NCI-H2196 treated with DMSO at 0.1 percent for 48 hours (cell line): ENCODE data around the gene EEIG2.
A peak's percentile ranks its signal among the peaks of the same experiment; 100 is the strongest.
"Not testable (repeated sequence)": the region's sequence is repeated elsewhere in the genome, so short reads cannot be mapped to it uniquely, and the experiment has no call there.

ENCODE experiments used
- DNase-seq: peaks from one replicate; lab custom pipeline; 2025; ENCODE audit not compliant: unreplicated experiment; lab: John Stamatoyannopoulos, UW

EEIG2 gene

DNA sequence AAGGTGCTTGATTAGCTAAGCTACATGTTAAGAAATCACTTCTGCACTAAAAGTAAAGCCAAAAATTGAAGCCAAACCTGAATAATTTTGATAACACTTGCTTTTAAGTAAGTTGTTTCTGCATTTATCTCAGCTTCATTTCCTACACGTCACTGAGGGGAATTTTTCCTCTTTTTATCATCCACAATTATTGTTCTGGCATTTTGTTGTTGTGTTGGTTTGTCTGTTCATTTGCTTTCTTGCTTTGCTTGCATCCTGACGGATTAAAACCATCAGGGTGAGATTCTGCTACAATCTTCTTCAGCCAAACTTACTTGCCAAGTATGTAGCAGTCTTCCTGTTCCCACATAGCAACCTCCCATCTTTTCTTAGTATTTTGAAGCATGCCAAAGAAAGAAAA, 18.0 kb upstream of the EEIG2 start:
- DNase-seq: no peak

DNA sequence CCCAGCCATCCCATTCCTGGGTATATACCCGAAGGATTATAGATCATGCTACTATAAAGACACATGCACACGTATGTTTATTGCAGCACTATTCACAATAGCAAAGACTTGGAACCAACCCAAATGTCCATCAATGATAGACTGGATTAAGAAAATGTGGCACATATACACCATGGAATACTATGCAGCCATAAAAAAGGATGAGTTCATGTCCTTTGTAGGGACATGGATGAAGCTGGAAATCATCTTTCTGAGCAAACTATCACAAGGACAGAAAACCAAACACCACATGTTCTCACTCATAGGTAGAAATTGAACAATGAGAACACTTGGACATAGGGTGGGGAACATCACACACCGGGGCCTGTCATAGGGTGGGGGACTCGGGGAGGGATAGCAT, 12.4 kb upstream of the EEIG2 start:
- not testable (repeated sequence) for DNase-seq

DNA sequence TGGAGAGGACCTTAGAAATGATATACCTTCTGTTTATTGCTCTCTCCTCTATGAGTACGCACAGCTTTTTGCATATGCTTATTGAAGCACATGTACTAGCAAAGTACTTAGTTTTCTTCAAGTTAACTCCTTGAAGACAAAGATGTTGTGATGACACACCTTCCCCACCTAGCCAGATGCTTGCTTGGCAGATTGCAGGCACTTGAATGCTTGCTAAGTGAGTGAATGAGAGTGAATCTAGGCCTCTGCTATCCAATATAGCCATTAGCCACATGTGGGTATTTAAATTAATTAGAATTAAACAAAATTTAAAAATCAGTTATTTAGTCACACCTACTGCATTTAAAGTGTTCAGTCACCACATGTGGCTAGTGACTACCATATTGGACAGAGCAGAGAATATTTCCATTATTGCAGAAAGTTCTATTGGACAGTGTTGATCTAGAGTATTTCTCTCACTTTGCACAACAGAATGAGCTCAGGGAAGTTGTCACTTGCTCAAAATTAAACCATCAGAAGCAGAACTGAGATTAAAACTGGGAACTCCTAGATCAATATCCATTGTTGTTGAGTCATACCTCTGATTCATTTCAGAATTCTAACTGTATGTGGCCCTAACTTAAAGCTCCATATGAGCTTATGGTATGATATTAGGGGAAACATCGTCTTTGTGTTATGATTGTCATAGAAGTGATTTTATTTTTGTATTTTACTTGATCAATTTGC, 8.6 kb upstream of the EEIG2 start:
- no peak for DNase-seq

DNA sequence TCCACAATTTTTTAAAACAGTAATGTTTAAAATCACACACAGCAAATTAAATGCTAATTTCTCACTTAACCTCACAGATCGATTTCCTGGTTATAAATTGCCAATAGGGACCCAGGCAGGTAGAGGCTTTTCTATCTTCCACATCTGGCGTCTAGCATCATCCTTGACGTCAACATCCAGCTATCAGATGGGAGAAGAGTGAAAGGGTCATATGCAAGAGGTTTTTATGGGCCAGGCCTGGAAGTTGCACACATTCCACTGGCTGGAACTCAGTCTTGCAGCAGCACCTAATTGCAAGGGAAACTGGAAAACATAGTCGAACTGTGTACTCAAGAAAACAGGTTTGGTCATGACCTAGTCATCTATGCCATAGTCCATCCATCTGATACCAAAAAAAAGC, 6.0 kb upstream of the EEIG2 start:
- DNase-seq: no peak

DNA sequence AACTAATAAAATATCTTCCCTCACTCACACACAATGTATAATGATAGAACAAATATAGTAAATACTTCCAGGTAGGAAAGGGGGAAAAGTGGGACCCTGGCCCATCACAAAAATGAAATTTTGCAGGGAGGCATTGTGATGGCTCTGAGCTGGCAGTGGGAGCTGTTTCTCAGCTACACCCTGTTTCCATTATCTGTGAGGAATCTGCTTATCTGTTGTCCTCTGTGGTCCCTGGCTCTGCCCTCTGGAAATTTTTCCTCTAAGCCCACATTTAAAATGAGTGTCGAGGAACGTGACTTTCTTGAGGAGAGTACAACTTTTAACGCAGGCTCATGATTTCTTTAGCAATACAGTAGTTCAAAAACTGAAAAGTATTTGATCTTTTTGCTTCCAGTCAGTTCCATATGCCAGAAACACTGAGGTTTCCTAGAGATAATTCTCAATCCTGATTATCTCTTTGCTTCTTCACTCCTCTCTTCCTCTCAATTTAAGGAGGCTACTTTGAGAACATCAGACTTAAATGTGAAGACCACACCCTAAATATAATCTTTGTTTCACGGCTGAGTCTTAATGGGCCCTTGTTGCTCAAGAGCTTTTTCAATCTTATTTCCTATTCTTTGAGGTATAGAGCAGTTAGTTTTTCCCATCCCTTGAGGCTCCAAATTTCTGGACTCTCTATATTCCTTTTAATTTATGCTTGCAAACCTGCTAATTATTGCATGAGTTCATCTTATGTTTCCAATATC, 5.0 kb upstream of the EEIG2 start:
- no peak for DNase-seq

DNA sequence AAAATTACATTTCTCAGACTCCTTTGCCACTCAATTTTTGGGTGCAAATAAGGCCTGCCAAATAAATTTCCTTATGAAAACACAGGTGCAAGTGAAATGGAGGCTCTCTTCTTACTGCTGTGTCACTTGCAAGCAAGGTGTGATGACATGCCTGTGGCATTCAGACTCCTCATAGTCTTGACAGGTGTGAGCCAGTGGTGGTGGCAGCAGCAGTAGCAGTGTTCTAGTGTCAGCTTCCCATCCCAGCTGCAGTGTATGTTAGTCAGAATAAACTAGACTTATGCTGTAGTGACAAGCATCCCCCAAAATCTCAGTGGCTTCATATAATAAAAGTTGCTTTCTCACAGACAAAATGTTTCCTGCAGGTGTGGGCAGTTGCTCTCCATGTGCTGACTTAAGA, 3.8 kb upstream of the EEIG2 start:
- no peak for DNase-seq

DNA sequence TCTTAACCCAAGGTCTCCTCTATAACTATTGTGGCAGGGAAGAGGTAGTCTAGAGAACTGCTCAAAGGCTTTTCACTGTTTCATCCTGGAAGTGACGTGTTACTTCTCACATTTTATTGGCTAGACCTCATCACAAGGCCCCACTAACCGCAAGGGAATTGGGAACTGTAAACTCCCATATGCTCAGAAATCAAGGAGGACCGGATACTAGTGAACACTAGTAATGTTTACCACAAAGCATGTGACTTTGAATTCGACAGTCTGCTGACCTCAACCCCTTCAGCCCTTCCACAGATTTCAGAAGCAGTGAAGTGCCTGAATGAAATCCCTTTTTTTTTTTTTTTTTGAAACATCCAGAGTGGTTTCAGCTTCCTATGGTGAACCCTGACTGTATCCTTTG, 3.4 kb upstream of the EEIG2 start:
- no peak for DNase-seq

DNA sequence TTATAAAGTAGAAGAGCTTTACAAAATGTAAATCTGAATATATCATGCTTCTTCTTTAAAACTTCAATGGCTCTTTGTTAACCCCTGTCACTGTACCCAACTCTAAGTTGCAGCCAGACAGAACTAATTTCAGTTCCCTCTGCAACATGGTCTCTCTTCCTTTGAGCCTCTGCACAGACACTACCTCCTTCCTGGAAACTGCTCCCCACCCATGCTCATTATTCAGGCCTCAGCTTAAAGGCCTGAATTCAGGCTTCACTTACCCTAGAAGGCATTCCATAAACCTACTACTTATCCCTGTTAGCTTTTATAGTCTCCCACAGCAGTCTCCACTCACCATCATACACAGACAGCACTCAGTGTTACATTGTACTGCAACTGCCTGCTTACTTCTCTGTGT, 2.6 kb upstream of the EEIG2 start:
- DNase-seq: no peak

DNA sequence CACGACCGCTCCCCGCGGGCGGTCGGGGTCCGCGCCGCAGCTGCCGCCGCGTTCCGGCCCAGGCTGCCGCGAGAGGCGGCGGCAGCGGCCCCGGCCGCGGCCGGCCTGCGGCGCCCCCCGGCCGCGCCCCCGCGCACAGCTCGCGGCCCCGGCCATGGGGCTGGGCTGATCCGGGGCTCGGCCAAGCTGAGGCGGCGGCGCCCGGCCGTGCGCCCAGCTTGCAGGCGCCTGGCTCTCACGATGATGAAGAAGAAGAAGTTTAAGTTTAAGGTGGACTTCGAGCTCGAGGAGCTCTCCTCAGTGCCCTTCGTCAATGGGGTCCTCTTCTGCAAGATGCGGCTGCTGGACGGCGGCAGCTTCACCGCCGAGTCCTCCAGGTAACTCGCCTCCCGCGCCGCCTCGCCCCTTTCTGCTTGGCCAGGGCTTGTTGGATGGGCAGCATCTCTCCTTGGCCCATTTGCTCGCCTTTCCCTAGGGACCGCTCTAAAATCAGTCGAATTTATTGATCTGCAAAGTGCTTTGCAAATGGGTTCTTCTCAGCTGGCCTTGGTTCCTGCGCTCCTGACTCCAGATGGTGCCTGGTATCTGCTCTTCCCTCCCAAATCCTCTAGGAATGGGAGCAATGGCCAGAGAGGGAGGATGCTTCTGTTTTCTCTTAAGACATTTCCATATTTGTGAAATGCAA, 431 bp downstream of the EEIG2 start:
- no peak for DNase-seq

DNA sequence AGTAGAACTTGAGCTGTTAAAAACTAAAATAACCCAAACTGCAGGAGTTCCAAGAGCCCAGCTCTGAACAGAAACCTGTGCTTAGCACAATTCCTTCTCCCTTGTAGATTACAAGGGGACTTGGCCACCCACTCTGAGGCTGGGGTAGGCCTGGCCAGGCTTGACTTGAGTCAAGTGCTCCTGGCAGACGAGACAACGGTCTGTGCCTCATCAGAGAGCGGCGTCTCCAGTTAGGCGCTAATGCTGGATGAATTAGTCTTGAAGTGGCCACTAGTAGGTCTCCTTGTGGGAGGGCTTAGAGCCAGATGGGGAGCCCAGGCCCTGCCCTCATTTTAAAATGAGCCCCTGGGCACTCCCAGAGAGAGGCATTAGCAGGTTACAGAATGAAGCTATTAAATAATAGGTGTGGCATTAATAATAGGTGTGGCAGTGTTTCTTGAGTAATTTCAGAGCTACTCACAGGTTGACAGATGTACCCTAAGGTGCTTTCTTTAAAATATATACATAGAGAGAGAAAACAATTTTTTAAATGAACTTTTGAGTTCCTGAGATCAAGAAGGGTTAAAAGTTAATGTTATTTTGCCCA, 1.1 kb downstream of the EEIG2 start:
- DNase-seq: peak; percentile 21

DNA sequence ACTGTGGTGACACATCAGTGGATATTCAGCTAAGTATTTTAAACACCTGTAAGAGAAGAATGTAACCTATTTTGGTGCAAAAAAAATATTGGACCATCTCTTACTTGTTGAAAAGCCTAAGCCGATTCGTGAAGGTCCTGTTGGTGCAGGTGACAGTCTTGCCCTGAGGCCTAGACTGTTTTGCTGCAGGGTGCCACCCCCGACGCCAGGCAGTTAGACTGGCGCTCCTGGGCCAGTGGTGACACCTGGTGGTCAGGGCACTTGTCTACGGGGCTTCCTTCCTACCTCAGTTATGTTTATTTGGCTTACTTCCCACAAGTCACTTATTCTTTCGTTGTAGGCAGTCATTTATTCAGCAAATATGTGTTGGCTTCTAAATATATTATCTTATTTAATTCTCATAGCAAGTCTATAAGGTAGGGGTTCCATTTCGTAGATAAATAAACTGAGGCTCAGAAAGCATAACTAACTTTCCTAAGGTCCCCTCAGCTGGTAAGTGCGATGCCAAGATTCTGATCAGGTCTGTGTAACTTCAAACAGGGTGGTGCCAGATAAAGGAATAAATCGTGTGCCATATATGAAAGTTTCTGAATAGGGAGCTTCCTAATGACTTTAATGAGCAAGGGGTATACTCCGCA, 1.9 kb downstream of the EEIG2 start:
- peak; percentile 10 for DNase-seq

DNA sequence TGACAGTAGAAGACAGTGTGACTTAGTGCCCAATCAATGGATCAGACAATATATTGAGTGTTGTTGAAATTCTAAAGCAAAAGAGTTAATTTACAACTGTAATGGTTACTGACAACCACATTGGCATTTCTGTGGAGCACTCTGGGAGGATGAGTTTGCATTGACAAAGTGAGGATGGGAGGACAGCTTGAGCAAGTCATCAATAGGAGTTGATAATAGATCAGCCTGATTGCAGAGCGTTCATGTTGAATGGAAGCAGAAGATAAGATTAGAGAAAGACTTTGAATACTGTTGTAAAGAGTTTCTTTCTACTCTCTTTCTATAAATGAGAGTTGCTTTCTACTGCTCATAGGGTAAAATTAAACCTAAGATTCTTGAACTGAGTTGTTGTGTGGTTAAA, 3.9 kb downstream of the EEIG2 start:
- DNase-seq: no peak

DNA sequence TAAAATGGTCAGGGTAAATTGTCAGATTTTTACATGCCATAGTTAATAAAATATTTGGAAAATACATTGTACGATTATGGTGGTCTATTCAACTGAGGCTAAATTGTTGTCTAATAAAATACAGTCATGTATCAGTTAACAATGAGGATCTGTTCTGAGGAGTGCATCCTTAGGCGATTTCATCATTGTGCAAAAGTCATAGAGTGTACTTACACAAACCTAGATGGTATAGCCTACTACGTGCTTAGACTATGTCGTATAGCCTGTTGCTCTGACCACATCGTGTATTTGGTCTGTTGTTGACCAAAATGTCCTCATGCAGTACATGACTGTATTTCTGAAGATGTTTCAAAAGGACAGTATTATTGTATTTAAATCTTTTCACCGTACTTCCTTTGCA, 5.2 kb downstream of the EEIG2 start:
- no peak for DNase-seq

DNA sequence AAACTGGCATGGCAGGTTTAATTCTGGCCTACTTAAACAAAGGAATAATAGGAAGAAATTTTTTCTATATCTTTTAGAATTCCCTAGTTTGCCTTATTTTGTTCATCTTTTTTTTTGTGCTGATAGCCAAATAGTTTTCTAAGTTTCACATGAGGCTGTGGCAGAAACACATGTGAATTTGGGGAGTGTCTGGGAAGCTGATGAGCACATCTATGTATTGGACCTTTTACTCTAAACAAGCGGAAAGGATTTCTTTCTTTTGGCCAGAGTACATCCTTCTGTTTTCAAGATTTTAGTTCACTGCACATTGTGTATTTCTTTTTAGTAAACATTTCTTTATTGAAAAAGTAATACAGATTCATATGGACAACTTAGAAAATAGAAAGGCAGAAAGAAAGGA, 5.6 kb downstream of the EEIG2 start:
- no peak for DNase-seq

DNA sequence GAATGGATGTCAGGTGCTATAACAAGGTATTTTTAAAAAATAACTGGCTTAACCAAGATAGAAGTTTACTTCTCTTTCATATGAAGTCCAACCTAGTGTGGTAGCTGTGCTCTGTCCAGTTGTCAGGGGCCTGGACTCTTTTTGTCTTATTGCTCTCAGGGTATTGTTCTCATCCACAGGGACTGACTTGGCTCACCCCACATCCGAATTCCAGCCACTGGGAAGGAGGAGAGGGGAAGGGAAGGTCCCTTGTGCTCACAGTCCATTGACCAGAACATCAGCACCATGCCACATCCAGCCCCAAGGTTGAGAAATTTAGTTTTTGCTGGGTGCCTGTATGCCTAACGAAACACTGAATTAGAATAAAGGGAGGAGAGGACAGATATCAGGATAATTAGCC, 8.7 kb downstream of the EEIG2 start:
- no peak for DNase-seq

DNA sequence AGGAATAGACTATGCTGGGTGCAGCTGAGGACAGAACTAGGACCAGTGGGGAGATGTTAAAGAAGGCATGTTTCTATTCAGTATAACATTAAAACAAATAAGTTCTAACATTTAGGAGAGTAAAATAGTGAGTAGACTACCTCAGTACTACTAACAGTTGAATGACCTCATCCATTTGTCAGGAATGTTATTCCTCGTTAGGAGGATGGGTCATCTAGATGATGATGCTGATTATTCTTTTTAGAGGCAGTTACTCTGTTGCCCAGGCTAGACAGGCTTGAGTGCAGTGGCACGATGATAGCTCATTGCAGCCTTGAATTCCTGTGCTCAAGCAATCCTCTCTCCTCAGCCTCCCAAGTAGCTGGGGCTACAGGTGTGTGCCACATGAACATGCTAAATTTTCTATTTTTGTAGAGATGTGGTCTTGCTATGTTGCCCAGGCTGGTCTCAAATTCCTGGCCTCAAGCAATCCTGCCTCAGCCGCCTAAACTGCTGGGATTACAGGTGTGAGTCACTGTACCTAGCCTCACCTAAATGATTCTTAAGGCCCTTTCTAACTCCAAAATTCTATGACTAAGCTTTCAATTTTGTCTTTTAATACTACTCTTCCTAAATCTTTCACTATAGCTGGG, 9.3 kb downstream of the EEIG2 start:
- no peak for DNase-seq

DNA sequence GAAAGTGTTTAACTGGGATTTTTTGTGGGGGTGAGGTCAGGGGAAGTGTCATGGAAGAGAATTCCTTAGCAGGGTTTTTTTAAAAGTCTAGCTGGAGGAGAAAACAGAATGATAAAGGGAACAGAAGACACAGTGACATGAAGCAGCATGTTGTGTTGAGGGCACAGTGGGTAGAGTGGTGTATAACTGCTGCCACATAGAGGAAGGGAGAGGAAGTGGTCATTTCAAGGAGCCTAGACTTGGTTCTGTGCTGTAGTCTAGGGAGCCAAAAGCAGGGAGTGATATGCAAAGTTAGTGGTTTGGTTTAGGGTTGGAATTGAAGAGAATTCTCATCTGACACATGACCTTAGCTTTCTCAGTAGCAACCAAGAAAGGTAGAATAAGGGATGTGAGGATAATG, 10.2 kb downstream of the EEIG2 start:
- no peak for DNase-seq

DNA sequence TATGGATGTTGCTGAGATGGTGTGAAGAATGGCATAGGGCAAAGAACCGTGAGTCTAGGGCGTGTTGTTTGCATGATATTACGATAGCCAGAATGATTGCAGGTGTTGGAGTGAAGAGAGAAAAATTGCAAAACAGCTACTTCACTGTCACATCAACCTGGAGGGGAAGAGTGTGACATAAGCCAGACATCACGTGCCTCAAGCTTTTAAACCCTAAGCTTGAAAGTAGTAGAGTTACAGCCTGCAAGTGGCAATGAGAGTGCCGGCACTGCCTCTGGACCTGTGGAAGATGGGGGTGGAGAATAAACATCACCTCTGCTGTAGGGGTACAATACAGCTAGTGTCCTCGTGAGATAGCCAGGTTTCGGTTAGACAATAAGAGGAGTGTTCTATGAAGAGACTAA, 11.1 kb downstream of the EEIG2 start:
- DNase-seq: no peak

DNA sequence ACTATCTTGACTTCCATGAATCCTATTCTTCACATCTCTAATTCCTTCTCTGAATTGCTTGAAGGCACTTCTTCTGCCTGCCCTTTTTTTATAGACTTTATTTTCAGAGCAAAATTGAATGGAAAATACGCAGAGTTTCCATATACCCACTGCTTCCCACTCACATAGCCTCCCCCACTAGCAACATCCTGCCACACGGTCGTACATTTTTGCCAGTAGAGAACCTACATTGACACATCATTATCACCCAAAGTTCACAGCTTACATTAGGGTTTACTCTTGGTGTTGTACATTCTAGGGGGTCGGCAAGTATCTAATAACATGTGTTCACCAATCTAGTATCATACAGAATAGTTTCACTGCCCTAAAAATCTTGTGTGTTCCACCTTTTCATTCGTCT, 12.3 kb downstream of the EEIG2 start:
- DNase-seq: no peak

DNA sequence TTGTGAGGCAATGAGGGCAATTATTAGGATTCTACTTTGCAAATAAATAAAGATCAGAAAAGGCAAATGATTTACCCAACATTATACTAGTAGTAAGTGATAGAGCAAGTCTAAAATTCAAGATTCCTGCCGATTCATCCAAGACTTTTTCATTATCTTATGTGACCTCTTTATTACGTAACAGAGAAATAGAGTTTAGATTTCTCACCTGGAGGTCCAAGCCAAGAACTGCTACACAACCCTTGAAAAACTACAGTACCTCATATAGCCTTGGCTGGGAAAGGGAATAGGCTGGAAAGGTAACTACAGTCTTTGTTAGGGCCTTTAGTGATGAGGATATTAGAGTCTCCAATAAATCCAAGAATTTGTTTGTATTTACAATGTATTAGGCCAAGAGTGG, 13.3 kb downstream of the EEIG2 start:
- no peak for DNase-seq

DNA sequence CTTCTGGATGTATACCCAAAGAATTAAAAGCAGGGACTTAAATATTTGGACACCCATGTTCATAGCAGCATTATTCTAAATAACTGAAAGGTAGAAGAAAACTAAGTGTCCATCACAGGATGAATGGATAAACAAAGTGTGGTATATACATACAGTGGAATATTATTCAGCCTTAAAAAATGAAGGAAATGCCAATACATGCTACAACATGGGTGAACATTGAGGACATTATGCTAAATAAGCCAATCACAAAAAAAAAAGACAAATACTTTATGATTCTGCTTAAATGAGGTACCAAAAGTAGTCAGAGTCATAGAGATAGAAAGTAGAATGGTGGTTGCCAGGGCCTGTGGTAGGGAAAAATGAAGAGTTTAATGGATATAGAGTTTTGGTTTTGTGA, 14.1 kb downstream of the EEIG2 start:
- DNase-seq: no peak
